Effector memory CD4-positive, alpha-beta T cell (primary cell): ENCODE results near the gene SMTNL1.
A peak's percentile ranks its signal among the peaks of the same experiment; 100 is the strongest.

ENCODE experiments used
- DNase-seq, 3 donors: peaks; one replicate each; pipeline ENCODE4 v3.0.0-alpha.2; 2020
- H3K27ac ChIP-seq: 2 replicates; pipeline ENCODE4 v1.7.0; 2013; ENCODE audit warnings: mild to moderate bottlenecking, low read length, moderate library complexity; ENCODE audit not compliant: insufficient read depth, poor library complexity, severe bottlenecking
- H3K27me3 ChIP-seq: replicated peaks from 2 replicates; pipeline ENCODE4 v1.7.0; 2013; ENCODE audit warnings: mild to moderate bottlenecking, low read length; ENCODE audit not compliant: insufficient read depth, control insufficient read depth, poor library complexity, severe bottlenecking
- H3K36me3 ChIP-seq: 2 replicates; pipeline ENCODE4 v1.7.0; 2013; ENCODE audit warnings: mild to moderate bottlenecking, low read length, moderate library complexity; ENCODE audit not compliant: control insufficient read depth, insufficient read depth
- H3K4me1 ChIP-seq: 2 replicates; pipeline ENCODE4 v1.7.0; 2013; ENCODE audit warnings: low read length, mild to moderate bottlenecking; ENCODE audit not compliant: control insufficient read depth, insufficient read depth, poor library complexity, severe bottlenecking
- H3K4me3 ChIP-seq: 2 replicates; pipeline ENCODE4 v1.7.0; 2013; ENCODE audit warnings: low read length, low read depth, mild to moderate bottlenecking; ENCODE audit not compliant: insufficient read depth, poor library complexity, severe bottlenecking
- H3K9me3 ChIP-seq: 2 replicates; pipeline ENCODE4 v1.7.0; 2013; ENCODE audit warnings: mild to moderate bottlenecking, low read length, moderate library complexity; ENCODE audit not compliant: control insufficient read depth

The SMTNL1 gene

DNA sequence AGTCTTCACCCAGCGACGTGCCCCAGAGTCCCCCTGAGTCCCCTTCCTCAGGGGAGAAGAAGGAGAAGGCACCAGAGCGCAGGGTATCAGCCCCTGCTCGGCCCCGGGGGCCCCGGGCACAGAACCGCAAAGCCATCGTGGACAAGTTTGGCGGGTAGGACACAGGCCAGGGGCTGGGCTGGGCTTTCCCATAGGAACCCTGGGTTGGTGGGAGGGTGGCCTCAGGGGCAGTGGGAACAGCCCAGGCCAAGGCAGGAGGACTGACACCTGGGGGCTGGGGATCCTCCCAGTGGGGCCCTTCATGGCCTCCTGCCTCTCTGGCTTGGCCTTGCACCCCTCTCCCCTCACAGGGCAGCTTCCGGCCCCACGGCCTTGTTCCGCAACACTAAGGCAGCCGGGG lies 8.5 kb downstream of the SMTNL1 start:
- Histone ChIP-seq H3K36me3 (peaks cover 16% of the 10 kb centered on the region), H3K27ac (no peak overlapping the region), H3K27me3 (no peaks in the 10 kb centered on the region), H3K4me3 (no peak overlapping the region), H3K9me3 (no peaks in the 10 kb centered on the region), H3K4me1 (no peaks in the 10 kb centered on the region)
- DNase-seq = no peak

DNA sequence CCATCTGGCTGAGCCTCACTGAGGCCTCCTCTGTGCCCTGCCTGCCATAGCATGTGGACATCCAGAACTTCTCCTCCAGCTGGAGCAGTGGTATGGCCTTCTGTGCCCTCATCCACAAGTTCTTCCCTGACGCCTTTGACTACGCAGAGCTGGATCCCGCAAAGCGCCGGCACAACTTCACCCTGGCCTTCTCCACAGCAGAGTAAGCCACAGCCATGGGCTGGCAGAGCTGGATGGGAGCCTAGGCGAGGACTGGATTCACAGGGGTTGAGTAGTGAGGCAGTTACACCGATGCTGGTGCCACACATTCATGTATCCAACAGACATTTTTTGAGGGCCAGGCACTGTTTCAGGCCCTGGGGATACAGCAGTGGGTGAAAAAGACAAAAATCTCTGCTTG lies 9.1 kb downstream of the SMTNL1 start:
- Histone ChIP-seq H3K9me3 (no peaks in the 10 kb centered on the region), H3K4me3 (no peak overlapping the region), H3K4me1 (no peaks in the 10 kb centered on the region), H3K27ac (no peak overlapping the region), H3K27me3 (no peaks in the 10 kb centered on the region), H3K36me3 (peaks cover 18% of the 10 kb centered on the region)
- no peak for DNase-seq

DNA sequence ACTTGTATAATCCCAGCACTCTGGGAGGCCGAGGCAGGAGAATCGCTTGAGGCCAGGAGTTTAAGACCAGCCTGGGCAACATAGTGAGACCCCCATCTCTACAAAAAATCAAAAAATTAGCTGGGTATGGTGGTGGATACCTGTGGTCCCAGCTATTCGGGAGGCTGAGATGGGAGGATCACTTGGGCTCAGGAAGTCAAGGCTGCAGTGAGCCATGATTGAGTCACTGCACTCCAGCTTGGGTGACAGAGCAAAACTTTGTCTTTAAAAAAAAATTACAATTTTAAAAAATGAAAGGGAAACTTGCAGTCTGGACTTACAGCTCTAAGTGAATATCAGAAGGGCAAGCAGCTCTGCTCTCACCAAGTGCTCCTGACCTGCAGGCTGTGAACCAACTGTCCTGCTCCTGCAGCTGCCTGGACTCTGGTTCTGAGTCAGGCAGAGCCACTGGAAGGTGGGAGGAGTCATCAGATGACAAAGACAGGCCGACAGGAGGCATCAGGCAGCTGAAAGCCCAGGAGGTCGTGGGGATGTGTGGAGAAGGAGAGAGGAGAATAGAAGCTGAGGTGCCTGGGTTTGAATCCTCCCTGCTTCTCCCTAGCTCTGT lies 9.6 kb downstream of the SMTNL1 start:
- H3K4me1 ChIP-seq = no peaks in the 10 kb centered on the region
- H3K4me3 ChIP-seq = no peak overlapping the region
- peaks cover 24% of the 10 kb centered on the region for H3K36me3 ChIP-seq
- no peaks in the 10 kb centered on the region for H3K9me3 ChIP-seq
- no peak for DNase-seq
- no peaks in the 10 kb centered on the region for H3K27me3 ChIP-seq
- peak overlapping the region; percentile 4 for H3K27ac ChIP-seq

- H3K27me3 ChIP-seq = no peaks in the 10 kb centered on the region
- H3K4me1 ChIP-seq = no peaks in the 10 kb centered on the region
- H3K36me3 ChIP-seq = peaks cover 33% of the 10 kb centered on the region
- DNase-seq = no peak
- H3K9me3 ChIP-seq = no peaks in the 10 kb centered on the region
- no peak overlapping the region for H3K27ac ChIP-seq
- H3K4me3 ChIP-seq = no peak overlapping the region
Observed at GRCh38 chr11:57547854-57548377, 10.5 kb downstream of the SMTNL1 start.

- Histone ChIP-seq H3K27ac (no peak overlapping the region), H3K4me3 (no peak overlapping the region), H3K9me3 (no peaks in the 10 kb centered on the region), H3K4me1 (no peaks in the 10 kb centered on the region), H3K36me3 (peaks cover 54% of the 10 kb centered on the region), H3K27me3 (no peaks in the 10 kb centered on the region)
- no peak for DNase-seq
Observed at GRCh38 chr11:57549983-57550382, 12.6 kb downstream of the SMTNL1 start.

DNA sequence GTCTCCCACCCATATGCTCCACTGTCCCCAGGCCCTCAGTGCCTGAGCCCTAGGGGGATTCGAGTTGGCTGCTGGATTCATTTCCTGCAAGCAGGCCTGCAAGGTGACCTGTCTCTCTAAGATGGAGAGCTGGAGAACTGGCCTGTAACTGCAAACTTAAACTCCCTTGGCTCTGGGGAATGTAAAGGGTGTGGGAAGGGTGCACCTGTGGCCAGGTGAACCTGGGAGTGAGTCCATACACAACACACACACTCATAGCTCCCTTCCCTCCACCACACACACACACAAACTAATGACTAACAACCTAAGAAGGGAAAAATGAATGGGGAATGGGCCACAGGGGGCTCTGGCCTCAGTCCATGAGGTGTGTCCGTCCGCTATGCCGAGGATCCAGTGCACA lies 14.5 kb downstream of the SMTNL1 start:
- Histone ChIP-seq H3K4me1 (no peaks in the 10 kb centered on the region), H3K36me3 (peaks cover 68% of the 10 kb centered on the region)
- no peak for DNase-seq

DNA sequence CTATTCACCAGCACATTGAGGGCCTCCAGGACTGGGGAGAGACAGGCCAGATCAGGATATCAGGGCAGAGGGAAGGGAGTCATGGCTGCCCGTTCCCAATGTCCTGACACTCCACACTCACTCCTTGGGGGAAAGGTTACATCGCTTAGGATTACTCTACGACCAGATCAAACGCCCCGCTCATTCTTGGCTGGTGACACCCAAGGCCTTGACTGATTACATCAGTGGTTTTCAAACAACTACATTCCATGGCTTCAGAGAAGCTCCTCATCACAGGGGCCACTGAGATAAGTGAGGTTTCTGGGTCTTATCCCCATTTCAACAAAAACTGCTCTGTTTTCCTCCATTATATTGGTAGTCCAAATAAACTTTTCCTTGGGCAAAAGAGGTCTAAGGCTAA lies 15.1 kb downstream of the SMTNL1 start:
- peaks cover 74% of the 10 kb centered on the region for H3K36me3 ChIP-seq
- H3K4me3 ChIP-seq = no peak overlapping the region
- H3K27ac ChIP-seq = no peak overlapping the region
- no peaks in the 10 kb centered on the region for H3K27me3 ChIP-seq
- H3K4me1 ChIP-seq = no peaks in the 10 kb centered on the region
- no peak for DNase-seq
- H3K9me3 ChIP-seq = no peaks in the 10 kb centered on the region

More for the DNA sequence above, 14.5 kb downstream of the SMTNL1 start:
- H3K9me3 ChIP-seq = no peaks in the 10 kb centered on the region
- H3K27me3 ChIP-seq = no peaks in the 10 kb centered on the region
- no peak overlapping the region for H3K4me3 ChIP-seq
- no peak overlapping the region for H3K27ac ChIP-seq

GRCh38 chr11:57555393-57555792 lies 18.0 kb downstream of the SMTNL1 start:
- Histone ChIP-seq H3K4me1 (no peaks in the 10 kb centered on the region), H3K27me3 (no peaks in the 10 kb centered on the region), H3K36me3 (peaks cover 88% of the 10 kb centered on the region), H3K4me3 (no peak overlapping the region), H3K9me3 (no peaks in the 10 kb centered on the region), H3K27ac (no peak overlapping the region)
- no peak for DNase-seq

DNA sequence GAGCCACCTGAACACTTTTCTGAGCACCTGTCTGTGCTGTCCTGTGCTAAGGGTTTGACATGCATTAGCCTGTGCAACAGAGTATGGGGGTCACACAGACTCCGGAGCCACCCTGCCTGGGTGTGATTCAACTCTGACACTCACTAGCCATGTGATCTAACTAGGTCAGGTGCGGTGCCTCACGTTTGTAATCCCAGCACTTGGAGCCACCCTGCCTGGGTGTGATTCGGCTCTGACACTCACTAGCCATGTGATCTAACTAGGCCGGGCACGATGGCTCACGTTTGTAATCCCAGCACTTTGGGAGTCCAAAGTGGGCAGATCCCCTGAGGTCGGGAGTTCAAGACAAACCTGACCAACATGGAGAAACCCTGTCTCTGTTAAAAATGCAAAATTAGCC lies 18.6 kb downstream of the SMTNL1 start:
- H3K4me3 ChIP-seq = no peak overlapping the region
- H3K36me3 ChIP-seq = peaks cover 84% of the 10 kb centered on the region
- H3K27me3 ChIP-seq = no peaks in the 10 kb centered on the region
- H3K4me1 ChIP-seq = no peaks in the 10 kb centered on the region
- no peak overlapping the region for H3K27ac ChIP-seq
- DNase-seq = no peak
- H3K9me3 ChIP-seq = no peaks in the 10 kb centered on the region

GRCh38 chr11:57560146-57560545 lies 22.8 kb downstream of the SMTNL1 start:
- Histone ChIP-seq H3K4me1 (no peaks in the 10 kb centered on the region), H3K27me3 (no peaks in the 10 kb centered on the region), H3K9me3 (no peaks in the 10 kb centered on the region), H3K27ac (no peak overlapping the region), H3K4me3 (no peak overlapping the region), H3K36me3 (peaks cover 50% of the 10 kb centered on the region)
- no peak for DNase-seq
